ENCODE results near the gene HHEX.

DNA sequence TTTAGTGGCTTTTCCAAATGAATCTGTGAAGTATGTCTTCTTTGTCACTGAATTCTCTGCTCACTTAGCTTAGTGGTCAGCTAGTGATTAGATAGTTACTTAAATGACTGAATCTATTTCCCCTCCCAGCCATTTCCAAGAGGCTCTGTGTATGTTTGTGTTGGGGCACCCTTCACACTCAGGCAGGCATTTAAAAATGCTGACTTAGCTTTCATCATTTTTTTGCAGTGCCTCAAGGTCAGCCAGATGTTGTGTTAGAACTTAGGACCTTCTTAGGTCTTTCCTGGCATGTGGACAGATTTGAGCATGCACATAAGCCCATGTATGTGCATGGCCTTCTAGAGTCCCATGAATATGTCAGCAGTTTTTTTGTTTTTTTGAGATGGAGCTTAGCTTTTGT, 25.4 kb upstream of the HHEX start:
- TF ChIP-seq, protein P1, sequence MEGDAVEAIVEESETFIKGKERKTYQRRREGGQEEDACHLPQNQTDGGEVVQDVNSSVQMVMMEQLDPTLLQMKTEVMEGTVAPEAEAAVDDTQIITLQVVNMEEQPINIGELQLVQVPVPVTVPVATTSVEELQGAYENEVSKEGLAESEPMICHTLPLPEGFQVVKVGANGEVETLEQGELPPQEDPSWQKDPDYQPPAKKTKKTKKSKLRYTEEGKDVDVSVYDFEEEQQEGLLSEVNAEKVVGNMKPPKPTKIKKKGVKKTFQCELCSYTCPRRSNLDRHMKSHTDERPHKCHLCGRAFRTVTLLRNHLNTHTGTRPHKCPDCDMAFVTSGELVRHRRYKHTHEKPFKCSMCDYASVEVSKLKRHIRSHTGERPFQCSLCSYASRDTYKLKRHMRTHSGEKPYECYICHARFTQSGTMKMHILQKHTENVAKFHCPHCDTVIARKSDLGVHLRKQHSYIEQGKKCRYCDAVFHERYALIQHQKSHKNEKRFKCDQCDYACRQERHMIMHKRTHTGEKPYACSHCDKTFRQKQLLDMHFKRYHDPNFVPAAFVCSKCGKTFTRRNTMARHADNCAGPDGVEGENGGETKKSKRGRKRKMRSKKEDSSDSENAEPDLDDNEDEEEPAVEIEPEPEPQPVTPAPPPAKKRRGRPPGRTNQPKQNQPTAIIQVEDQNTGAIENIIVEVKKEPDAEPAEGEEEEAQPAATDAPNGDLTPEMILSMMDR (IDR thresholded peaks at IDR 0.05) = no peak
- TF ChIP-seq POLR2A (IDR thresholded peaks at IDR 0.05) (no peak), EP300 (IDR thresholded peaks at IDR 0.05) (no peak), POLR2AphosphoS5 (IDR thresholded peaks at IDR 0.05) (no peak)

Data from stomach (tissue), 4 donors.